Endometrial microvascular endothelial cells (primary cell): ENCODE data around the gene FAM222A. TPM values are rescaled to one million over a fixed set of nuclear protein-coding genes. Genes with fewer than 3 reads are reported as not detected.

Source experiments
- in situ Hi-C: cut with HindIII; loops from 2 replicates; pipeline ENCODE4 v1.10.0; 2017; ENCODE audit warnings: low sequenced_read_pairs, low pct_unique_long_range_greater_than_20kb; ENCODE audit errors: inconsistent ontology term
- total RNA-seq: library from RNA; depleted of rRNA; stranded (reverse); fragments of >200 nt; gene quantifications from one replicate; pipeline ENCODE4 v1.2.3, GENCODE V29; 2015; ENCODE audit errors: inconsistent ontology term

The FAM222A gene
- total RNA-seq, 1 donor from 2014 or later, result 1.0 TPM

GRCh38 chr12:109708939-109709338 lies 4.7 kb upstream of the FAM222A start:
- in situ Hi-C loops, result no loop called here

DNA sequence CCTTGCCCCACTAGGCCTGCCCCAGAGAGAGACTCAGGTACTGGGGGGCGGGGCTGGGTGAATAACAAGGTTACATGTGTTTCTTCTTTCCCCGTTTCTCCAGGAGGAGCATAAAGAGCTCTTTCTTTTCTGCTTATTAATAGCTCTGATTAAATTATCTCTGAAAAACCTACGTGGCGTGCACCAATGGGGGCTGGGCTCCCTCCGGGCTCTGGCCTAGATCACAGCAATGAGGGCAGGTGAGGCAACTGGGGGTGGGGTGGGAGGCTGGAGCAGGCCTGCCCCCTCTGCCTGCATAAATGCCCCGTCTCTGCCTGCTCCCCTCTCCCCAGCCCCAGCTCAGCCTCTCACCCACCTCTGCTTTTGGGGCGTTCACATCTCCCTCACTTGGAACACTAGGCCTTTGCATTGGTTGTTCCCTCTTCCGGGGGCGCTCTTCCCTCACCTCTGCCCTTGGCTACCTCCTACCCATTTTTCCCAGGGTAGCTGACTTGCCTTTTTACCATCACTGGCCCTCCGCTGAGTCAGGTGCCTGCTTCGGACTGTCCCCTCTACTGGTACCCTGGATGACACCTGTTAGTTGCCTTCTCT lies 4.1 kb upstream of the FAM222A start:
- in situ Hi-C loops, result no loop called here

- in situ Hi-C loops, result no loop called here
These were observed 3.3 kb upstream of the FAM222A start for GRCh38 chr12:109710205-109710746.

DNA sequence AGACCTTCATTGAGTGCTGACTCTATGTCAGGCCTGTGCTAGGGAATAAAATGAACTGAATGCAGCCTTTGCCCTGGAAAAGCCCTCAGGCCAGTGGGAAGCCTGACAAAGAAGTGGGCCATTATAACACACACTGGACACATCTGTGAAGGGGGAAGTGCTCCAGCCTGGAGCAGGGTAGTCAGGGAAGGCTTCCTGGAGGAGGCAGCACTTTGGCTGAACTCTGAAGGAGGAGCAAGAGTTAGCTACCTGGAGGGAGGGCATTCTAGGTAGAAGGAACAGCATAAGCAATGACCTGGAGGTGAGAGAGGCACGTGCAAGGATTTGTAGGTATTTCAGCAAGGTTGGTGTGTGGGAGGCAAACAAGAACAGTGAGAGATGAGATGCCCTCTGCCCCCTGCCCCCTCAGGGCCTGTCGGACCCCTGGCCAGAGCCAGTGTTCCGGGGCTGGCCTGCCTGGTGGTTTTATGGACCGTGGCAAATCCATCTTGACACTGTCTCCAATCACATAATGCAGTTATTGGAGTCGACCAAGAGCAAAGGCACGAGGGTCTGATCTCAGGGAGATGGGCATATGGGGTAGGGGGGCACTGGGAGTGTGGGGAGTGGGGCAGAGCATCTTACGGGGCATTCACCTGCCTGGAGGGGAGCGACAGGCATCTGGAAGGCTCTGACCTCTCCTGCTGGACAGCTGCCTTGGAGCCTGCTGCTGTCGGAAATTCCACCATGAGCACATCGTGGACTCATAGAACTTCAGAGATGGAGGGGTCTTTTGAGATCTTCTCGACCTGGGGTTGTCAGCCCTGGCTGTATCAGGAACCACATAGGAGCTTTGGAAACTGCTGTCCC lies 2.7 kb upstream of the FAM222A start:
- in situ Hi-C loops, result no loop called here

DNA sequence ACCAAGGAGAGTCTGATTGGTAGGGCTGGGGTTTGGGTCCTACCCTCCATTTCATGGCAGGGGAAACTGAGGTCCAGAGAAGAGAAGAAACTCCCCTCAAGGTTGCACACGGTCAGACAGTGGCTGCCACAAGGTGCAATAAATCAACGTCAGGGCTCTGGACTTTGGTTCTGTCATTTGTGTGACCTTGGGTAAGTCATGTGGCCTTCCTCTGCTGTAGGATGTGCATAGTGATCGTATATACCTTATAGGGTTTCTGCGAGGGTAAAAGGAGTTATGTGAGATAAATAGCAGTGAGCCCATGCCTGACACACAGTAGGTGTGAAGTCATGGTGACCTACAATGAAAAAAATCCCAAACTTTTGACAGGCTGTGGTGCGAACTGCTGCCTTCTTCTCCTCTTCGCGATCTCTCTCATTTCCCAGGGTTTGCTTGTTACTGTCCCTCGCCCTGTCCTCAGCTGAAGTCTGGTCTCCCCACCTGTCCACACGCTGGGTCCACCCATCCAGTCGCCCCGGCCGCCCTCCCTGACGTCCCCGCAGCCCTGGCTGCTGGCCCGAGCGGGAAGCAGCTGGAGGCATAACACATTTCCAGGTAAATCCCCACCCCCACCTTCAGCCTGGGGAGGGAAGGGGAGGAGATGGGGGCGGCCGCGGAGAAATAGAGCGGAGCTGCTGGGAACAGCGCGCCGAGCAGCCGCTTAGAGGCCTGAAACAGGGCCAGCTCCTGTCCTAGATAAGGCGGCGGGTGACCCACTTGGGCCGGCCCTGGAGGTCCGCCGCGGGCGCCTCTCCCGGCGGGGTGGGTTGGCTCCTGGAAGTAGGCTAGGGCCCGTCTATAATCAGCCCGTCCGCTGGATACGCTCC lies 1.8 kb upstream of the FAM222A start:
- in situ Hi-C loops, result no loop called here

GRCh38 chr12:109714141-109714912 lies 702 bp downstream of the FAM222A start:
- in situ Hi-C loops, result no loop called here

- in situ Hi-C loops, result no loop called here
These were observed 1.3 kb downstream of the FAM222A start for GRCh38 chr12:109714913-109715244.

DNA sequence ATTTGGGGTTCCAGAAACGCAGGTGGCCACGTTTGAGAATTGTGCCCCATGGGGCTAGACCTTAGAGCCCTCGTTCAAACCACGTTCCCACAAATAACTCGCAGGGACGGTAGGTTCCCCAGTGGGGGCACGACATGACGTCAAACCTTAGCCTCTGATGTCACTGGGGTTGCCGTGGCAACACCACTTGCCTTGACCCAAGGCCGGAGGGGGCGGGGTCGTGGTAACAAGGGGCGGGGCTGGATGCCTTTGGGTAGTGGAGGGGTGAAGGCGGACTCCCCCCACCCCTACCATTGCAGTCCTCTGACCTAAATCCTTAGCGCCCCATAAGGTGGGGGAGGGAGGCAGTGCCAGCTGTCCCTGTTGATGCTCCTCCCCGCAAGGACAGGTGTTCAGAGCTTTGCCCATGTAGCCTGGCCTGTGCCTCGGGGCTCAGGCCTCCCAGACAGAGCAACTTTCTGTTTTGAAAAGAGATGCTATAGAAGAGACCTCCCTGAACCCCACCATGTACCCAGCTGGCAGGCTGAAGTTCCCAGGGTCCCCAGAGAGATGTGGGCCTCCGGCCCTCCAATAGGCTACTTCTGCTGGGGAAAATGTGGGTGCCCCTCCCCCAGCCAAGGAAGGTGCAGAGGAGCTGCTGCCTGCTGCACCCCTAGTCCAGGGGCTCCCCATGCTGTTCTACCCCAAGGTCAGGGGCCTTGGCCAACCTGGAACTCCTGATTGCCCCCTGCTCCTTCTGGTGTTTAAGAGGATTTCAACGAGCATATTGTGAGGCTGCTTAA lies 1.9 kb downstream of the FAM222A start:
- in situ Hi-C loops, result no loop called here

DNA sequence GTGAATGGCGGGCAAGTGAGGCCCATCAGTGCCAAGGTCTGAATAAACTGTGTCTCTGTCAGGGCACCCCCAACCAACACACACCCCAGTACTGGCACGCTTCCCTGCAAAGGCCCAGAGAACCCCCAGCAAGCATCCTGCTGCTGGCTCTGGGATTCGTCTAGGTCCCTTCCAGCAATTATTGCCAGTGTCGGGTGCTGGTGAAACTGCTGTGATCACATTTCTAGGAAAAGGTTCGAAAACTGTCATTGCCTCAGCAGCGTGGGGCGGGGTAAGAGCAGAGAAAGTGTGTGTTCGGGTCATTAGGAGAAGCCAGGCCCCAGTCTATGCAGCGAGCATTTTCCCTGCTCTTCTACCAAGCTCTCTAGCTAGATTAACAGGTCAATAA lies 2.5 kb downstream of the FAM222A start:
- in situ Hi-C loops, result no loop called here

GRCh38 chr12:109716512-109717389 lies 3.1 kb downstream of the FAM222A start:
- in situ Hi-C loops, result no loop called here

DNA sequence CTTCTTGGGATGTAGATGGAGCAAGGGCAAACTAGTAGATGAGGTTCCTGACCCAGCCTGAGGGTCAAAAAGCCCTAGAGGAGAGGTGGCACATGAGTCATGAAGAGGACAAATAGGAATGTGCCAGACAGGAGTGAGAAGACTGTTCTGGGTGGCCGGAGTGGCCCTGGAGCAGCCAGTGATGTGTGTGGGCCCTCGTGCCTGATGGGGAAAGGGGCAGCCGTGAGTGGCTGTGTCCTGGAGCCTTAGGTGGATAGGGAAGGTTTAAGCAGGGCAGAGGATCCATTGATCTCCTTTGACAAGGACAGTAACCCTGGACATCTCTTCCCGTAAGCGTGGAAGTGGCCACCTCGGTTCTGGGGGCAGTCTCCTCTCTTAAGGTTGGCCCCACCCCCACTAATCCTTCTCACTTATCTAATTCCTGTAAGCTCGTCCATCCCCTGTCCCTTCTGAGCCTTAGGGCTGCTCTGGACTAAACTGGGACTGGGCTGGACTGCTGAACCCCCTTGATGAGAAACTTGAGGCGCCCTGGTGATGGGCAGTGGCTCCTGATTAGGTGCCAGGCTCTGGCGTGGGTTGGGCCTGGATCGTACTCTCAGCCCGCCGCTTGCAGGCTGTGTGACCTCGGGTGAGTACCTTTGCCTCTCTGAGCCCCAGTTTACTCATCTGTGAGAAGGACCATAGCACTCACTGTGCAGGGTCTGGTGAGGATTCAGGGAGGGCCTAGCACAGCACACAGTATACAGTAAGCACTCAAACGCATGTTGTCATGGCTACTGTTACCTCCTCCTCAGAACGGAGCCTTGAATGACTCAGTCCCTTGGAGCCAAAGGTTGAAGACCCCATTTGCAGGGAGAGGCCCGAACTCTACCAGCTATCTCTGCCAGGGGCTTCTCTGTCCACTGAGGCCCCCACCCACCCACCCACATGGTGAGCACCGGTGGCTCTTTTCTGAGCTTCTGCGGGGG lies 4.0 kb downstream of the FAM222A start:
- in situ Hi-C loops, result no loop called here

- in situ Hi-C loops, result no loop called here
These were observed 4.8 kb downstream of the FAM222A start for GRCh38 chr12:109718390-109718789.

DNA sequence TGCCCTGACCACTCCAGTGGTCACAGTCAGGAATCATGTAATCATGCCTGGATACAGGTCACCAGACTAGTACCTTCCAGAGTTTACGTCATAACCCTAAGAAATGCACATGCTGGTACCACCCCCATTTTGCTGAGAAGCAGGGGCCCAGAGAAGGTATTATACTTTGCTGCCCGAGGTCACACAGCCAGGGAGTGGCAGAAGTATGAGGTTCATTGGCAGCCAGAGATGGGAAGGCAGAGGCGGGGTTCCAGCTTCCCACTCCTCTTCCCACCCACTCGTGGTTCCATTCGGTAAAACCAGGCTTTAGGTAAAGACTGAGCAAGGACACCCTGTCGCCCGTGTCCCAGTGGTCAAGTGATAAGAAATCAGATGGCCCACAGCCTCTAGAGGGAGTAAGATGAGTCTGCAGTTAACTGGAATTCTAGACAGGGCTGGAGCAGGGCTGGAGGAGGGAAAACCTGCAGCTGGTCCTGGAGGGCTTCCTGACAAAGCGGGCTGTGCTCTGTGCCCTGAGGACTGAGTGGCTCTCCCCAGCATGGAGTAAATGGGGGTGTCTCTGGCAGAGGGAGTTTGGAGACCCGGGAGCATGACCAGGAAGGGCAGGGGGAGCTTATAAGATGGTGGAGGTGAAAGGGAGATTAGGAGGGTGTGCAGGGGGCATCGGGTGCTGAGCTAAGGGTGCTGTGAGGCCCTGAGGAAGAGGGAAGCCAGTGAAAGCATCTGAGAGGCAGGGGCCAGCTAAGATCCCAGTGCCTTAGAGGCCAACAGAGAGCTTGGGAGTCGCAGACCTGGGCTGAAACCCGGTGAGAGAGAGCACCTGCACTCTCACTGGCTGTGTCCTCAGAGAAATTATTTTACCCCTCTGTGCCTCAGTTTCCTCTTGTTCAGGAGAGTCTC lies 5.7 kb downstream of the FAM222A start:
- in situ Hi-C loops, result no loop called here

GRCh38 chr12:109720152-109720856 lies 6.7 kb downstream of the FAM222A start:
- in situ Hi-C loops, result no loop called here

DNA sequence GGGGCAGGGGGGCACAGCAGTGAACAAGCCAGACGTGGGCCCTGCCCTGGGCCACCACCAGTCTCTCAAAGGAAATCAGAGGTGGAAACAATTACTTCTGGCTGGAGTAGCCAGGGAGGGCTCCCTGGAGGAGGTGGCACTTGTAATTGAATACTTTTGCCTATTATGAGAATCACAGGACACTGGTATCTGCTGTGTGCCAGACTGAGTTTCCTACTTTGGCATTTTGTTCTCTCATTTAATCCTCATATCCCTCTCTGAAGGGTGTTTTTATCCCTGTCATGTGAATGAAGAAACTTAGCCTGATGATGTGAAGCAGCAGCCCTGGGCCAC lies 7.2 kb downstream of the FAM222A start:
- in situ Hi-C loops, result no loop called here
